ENCODE results near the gene CFTR.

DNA sequence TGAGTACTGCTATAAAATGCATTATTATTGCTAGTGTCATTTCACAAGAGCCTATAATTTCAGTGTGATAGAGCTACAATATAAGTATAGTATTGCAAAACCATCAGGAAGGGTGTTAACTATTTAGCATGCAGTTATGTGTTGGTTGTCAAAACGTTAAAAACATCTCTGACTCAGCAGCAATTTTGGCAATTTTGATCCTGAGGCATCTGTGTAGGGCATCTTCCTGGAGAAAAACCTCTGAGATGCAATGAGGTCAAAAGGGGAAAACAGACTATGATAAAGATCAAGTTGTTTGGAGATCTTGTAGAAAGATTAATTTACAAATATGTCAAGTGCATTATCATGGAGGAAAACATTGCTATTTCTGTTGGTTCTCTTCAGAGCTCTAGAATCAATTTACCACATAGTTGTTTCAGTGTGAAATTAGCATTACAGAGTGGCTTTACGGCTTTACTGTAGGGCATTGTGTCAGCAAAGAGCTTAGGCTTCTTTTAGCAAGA is 5.3 kb downstream of the CFTR start:
- TF ChIP-seq POLR2A (IDR thresholded peaks at IDR 0.05) (no peak), CTCF (IDR thresholded peaks at IDR 0.05) (no peak)
